AG09309 (cell line): Measurements from ENCODE around the gene ZMYND8.

Experiments
- DNase-seq: peaks from one replicate; pipeline ENCODE4 v3.0.0-alpha.2; 2010; ENCODE audit warnings: low read depth
- H3K4me3 ChIP-seq: 2 replicates; pipeline ENCODE4 v1.5.1; 2011; ENCODE audit warnings: mild to moderate bottlenecking, low read depth, low read length, moderate library complexity; ENCODE audit not compliant: control insufficient read depth
- TF ChIP-seq, protein P1 (sequence below): IDR thresholded peaks from 2 replicates; pipeline ENCODE4 v1.5.1; 2011; ENCODE audit warnings: mild to moderate bottlenecking, low read depth, low read length, inconsistent platforms; ENCODE audit not compliant: insufficient read depth, control insufficient read depth; ENCODE audit errors: missing control alignments

The ZMYND8 gene

DNA sequence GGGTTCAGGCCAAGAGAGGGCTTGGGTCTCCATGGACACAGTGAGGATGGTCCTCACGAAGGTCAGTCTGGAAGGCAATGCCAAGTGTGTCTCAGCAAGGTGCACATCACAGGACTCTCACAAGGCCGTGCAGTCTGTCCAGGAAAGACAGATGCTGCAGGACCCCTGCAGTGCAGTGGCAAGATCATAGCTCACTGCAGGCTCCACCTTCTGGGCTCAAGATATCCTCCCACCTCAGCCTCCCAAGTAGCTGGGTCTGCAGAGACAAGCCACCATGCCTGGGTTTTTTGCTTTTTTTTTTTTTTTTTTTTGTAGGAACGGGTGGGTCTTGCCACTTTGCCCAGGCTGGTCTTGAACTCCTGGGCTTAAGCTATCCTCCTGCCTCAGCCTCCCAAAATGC is 26.4 kb downstream of the ZMYND8 start:
- TF ChIP-seq, protein P1, sequence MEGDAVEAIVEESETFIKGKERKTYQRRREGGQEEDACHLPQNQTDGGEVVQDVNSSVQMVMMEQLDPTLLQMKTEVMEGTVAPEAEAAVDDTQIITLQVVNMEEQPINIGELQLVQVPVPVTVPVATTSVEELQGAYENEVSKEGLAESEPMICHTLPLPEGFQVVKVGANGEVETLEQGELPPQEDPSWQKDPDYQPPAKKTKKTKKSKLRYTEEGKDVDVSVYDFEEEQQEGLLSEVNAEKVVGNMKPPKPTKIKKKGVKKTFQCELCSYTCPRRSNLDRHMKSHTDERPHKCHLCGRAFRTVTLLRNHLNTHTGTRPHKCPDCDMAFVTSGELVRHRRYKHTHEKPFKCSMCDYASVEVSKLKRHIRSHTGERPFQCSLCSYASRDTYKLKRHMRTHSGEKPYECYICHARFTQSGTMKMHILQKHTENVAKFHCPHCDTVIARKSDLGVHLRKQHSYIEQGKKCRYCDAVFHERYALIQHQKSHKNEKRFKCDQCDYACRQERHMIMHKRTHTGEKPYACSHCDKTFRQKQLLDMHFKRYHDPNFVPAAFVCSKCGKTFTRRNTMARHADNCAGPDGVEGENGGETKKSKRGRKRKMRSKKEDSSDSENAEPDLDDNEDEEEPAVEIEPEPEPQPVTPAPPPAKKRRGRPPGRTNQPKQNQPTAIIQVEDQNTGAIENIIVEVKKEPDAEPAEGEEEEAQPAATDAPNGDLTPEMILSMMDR: no peak
- no peak for DNase-seq
- H3K4me3 ChIP-seq: no peak overlapping the region

DNA sequence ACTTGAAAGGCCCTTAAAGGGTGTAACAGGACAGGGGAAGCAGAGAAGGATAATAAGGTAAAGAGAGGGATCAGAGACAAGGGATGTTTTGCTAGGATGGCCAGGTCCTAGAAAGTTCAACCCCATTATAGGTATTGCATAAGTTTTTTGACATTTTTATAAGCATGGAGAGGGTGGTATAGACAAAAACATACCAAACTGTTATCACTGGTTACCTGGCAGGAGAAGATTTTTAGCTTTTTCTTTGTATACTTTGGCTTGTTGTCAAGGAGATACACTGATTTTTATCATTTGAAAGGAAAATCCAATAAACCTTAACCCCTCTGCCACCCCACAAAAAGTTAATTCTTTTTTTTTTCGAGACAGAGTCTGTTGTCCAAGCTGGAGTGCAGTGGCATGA is 28.4 kb downstream of the ZMYND8 start:
- TF ChIP-seq, protein P1: no peak
- no peak for DNase-seq

DNA sequence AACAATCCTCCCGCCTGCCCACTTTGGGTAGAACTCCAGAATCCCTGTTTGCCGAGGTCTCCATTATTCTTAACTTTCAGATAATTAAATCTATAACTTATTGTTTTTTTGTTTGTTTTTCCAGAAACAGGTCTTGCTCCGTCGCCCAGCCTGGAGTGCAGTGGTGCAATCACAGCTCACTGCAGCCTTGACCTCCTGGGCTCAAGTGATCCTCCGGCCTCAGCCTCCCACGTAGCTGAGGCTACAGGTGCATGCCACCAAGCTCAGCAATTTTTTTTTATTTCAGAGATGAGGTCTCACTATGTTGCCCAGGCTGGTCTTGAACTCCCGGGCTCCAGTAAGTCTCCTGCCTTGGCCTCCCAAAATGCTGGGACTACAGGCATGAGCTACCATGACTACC is 28.8 kb downstream of the ZMYND8 start:
- H3K4me3 ChIP-seq: no peak overlapping the region
- DNase-seq: no peak
- TF ChIP-seq, protein P1: no peak

More for the DNA sequence above, 28.4 kb downstream of the ZMYND8 start:
- no peak overlapping the region for H3K4me3 ChIP-seq

DNA sequence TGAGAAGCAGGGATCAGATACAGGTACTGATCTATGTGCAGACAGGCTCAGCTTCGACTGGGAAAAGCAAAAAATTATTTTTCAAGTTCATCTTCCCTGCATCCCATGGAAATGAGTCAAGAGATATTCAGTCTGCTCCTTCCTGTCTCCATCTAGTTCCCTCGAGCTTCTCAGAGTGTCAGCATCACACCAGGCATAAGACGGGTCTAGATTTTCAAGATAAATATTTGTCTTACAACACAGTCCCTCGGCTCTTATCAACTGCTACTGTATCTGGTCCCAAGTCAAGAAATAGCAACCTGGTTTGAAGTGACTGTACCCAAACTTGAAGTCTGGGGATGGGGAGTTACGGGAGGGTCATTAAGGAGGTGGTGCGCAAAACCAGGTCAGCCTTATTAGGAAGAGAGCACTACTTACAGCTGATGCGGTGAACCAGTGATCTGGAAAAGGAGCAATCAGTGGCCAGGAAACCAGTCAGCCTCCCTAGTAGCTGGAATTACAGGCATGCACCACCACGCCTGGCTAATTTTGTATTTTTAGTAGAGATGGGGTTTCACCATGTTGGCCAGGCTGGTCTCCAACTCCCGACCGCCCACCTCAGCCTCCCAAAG is 29.7 kb downstream of the ZMYND8 start:
- TF ChIP-seq, protein P1: no peak
- DNase-seq: no peak

DNA sequence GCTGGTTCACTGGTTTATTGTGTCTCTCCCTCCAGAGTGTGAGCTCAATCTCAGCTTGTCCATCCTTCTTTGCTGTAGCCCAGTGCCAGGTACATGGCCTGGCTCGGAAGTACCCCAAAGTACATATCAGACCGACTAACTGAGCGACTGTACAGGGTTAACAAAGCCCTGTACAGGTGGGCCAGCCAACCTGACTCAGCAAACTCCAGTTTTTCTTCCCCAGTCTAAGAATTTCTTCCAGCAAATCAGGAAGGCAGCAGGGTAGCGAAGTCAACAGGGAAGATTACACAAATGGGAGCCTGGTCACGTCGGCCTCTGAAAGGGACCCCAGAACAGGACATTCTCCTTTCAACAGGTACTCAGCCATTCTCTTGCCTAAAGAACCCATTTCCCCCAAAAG is 31.3 kb downstream of the ZMYND8 start:
- no peak overlapping the region for H3K4me3 ChIP-seq
- TF ChIP-seq, protein P1: no peak
- no peak for DNase-seq

More for the DNA sequence above, 29.7 kb downstream of the ZMYND8 start:
- no peak overlapping the region for H3K4me3 ChIP-seq

DNA sequence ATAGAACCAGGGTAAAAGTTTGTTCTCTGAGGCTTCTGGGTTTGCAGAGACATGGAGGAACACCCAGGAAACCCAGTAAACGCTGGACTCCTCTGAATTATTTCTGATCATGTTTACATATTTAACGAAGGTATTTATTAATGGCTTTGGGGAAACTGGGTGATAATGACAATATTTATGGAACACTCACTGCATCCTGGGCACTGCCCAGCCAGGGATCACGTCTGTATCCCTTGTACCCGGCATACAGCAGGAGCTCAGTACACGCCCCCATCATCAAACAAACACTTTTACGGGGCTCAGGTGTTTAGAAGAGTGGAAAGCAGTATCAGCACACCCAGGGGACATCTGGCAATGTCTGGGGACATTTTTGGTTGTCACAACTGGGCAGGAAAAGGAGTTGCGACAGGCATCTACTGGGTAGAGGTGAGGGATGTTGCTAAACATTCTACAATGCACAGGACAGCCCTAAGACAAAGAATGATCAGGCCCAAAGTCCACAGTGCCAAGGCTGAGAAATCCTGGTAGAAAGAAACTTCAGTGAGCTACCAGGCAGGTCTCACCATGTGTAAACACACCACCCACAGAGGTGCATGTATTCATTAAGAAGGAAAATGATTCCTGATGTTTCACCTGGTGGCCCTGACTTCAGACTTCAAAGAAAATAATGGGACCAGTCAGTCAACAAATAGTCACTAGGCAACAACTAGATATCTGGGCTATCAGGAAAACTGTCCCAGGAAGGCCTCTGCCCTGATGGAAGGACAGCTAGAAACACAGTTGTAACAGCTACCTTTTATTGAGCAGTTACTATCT is 35.3 kb downstream of the ZMYND8 start:
- TF ChIP-seq, protein P1: no peak
- no peak for DNase-seq
- no peak overlapping the region for H3K4me3 ChIP-seq
